Fibroblast of the conjunctiva (primary cell): ENCODE data around the gene ROR2.

Experiments
- DNase-seq: peaks from one replicate; pipeline ENCODE4 v3.0.0-alpha.2; 2010; ENCODE audit warnings: low read depth

ROR2 gene

DNA sequence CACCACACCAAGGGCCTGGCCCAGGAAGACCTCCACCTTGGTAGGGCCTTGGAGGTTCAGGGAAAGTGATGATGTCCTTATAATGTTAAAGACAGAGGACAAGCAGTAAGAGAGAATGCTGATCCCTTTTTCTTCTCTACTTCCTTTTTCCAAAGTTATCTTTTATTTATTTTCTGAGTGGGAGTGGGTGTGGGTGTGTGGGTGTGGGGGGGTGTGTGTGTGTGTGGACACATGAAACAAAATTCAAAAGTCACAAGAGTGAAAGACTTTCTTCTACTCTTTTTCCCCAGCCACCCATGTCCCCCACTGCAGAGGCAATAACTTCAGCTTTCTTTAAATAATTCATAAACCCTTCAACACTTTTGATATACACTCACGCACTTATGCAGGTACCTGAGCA is 70.8 kb downstream of the ROR2 start:
- no peak for DNase-seq

DNA sequence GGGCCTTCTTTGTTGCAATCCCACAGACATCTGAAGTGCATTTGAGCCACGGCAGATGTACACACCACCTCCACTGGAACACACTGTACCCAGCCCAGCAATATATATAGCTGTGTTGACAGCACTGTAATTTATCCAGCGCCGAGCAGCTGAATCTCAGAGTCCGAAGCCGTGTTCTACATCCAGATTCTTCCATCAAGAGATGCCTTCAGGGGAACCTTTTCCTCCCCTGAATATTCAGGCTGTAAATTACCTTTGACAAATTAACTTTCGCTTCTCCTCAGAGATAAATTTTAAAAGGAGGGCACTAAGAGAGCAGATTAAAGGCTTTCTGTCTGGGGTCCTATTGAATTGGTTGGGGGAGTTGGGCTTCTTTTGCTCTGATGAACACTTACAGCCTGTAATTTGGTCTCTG is 76.4 kb downstream of the ROR2 start:
- DNase-seq, result no peak

DNA sequence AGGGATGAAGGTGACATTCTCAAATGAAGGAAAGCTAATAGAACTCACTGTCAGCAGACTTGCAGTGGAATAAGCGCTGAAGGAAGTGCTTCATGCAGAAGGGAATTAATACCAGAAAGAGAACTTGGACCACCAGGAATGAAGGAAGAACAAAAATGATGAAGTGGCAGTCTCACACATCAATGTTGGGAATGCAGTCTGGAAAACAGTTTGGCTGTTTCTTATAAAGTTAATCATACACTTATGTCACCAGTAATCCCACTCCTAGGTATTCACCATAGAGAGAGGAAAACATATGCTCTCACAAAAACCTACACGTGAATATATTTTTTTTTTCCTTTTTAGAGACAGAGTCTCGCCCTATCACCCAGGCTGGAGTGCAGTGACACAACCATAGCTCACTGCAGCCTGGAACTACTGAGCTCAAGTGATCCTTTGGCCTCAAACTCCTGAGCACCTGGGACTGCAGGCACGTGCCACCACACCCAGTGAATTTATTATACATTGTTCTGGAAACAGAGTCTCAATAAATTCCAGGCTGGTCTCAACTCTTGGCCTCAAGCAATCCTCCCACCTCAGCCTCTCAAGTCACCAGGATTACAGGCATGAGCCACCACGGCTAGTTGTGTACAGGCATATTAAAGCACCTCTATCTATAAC is 81.2 kb downstream of the ROR2 start:
- DNase-seq, result no peak

DNA sequence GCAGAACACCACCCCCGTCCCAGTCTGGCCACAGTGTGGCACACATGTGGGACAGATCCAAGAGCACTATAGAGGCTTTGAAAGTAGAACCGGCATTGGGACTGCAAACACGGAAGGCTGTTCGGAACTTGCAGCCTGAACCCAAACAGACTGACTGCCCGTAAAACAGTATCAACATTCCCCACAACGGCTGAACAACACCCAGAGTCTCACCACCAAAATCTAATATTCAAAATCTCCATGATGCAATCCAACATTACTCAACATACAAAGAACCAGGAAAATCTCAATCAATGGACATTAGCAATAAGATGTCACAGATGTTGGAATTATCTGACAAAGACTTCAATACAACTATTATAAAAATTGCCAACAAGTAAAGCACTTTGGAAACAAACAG is 82.3 kb downstream of the ROR2 start:
- no peak for DNase-seq

DNA sequence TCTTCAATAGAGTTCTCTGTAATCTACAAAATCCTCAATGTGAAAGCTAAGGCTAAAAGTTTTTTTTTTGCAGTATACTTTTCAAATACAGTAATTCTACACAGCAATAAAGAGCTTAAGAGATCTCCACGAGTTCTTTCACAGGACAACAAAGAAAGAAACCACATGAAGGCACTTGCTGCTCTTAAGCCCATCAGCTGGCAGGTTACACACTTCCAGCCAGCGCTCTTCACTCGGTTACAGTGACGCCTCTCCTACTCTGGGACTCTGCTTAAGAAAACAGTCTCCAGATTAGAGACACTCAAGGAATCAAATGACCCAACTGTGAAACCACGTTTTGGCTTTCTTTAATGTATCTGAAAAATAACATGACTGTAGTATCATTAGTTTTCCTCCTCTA is 85.0 kb downstream of the ROR2 start:
- DNase-seq, result no peak

DNA sequence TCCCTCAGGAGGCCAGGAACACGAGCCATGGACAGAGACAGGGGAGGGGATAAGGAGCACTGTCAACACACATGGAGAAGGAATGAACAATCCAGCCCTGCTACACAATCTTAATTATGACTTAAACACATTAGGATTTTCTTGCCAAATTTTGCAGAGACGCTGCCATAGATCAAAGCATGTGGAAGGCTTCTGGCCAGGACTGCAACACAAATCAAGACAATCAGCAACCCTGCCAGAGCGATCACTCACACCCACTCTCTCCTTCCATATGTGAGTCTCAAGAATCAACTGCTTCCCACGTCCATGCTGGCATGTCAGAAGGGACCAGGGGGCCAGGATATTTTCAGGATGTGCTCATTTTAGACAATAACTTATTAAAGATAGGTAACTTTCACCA is 85.6 kb downstream of the ROR2 start:
- no peak for DNase-seq

DNA sequence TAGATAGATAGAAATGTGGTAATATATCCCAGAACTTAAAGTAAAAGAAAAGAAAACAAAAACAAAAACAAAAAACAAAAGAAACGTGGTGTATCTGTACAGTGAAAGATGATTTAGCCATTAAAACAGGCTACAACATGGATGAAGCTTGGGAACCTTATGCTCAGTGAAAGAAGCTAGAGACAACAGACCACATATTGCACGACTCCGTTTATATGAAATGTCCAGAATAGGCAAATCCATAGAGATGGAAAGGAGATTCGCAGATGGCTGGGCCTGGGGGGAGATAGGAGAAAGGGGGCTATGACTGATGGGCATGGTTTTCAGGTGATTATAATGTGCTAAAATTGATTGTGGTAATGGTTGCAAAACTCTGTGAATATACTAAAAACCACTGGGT is 86.6 kb downstream of the ROR2 start:
- DNase-seq, result no peak

DNA sequence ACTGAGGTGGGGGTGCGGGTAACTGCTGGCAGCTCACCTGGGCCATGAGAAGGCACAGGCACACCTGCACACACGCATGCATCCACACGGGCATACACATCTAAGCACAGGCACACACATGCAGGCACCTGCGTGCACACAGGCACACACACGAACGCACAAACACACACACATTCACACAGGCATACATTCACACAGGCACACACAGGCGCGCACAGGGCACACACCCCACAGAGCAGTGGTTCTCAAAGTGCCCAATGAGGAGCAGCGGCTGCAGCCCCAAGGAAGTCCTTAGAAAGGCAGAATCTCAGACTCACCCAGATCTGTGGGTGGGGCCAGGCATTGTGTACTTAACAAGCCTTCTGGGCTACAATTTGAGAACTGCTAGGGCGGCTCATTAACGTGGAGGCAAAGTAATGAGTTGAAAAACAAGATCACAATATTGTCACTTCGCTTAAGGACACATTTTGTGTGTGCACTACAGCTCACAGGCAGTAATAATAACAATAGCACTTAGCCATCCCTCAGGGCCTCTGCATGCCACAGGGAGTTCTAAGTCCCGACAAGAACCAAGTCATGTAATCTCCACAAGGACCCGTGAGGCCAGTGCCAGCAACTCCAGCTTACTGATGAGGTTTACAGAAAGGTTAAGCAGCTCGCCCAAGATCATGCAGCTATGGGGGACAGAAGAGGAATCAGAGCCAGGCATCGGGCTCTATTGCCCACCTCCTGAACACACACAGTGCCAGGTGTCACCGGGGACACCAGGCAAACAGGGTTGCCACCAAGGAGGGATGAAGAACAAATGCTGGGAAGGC is 91.6 kb downstream of the ROR2 start:
- no peak for DNase-seq

DNA sequence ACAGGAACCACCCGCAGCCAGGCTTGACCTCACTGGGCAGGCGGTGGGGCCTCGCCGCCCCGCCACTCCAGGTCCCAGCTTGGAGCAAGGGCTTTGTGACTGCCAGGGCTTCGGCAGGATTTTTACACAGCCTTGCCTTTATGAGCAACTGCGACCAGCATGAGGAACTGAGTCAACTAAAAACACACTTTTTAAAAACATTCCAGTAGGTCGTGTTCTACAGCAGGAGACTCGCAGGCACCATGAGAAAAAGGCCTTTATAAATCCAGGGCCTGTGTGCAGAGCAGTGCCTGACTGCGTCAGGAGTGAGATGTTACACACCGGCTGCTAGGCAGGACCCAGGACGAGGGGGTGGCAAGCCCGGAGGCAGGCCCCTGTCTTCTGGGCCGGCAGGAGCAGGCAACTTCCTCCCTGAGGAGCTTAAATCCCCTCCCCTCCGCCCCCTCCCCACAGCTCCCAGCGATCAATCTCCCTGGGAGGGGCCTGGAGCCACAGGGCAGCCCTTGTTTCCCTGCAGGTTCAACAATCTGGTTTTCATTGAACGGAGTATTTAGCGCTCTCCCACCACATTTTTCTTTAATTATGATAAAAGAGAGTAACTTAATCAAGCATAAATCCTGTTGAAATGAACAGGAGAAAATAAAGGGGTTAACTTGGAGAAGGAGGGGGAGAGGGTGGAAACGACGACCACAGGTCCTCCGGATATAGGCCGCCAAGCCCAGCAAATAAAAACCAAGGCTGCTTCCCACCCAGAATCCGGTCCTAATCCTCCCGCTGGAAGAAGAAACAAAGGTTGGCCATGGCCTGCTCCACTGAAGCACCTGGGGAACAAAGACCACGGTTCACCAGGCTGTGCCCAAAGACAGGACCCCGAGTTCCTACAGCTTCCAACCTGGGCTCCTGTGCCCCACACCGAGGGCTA is 92.5 kb downstream of the ROR2 start:
- no peak for DNase-seq

DNA sequence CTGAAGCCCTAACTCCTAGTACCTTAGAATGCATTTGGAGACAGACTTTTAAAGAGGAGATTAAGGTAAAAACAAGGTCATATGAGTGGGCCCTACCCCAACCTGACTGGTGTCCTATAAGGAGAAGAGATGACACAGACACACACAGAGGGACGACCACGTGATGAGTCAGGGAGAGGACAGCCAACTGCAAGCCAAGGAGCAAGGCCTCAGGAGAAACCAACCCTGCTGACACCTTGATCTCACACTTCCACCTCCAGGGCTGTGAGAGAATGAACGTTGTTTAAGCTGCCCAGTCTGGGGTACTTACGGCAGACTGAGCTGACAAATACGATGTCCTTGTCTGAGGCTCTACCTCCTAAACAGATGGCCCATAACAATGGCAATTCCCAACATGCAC is 93.6 kb downstream of the ROR2 start:
- no peak for DNase-seq

DNA sequence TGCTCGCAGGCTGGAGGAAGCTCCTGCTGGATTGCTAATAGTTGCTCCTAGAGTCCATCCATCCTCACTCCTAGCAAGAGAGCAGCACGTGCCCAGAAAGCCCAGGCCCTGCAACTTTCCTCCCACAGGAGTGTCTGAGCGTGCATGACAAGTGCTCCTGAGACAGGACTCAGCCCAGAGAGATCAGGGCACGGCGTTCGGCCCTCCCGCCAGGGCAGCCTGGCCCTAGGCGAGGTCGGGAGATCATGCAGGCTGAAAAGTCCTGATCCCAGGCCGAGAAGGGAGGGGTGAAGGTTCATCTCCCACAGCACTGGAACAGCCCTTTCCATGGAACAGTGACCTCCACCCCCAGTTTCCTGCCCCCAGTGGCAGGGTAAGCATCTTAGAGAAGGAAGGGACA is 94.8 kb downstream of the ROR2 start:
- DNase-seq, result no peak

DNA sequence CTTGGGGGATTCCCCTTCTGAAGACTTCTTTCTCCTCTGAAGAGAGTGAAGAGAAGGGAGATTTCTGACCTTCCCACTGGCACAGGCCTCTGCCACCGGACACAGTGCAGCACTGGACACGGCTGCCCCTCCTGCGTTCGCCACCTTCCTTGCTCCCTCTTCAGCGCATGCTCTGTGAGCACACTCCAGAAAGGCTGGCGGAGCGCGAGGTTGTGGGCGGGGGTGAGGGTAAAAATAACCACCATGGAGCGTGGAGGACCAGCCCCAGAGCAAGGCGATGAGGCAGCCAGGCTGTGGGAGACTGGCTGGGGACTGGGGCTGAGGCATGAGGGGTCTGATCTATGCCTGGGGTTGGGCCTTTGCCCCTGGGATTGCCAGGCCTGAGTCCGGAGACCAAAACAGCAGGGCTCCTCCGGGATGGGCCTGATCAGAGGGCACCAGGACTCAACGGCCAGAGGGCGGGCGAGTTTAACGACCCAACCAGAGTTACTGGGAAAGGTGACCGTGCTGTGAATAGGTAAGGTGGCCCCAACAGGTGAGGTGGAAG is 97.2 kb downstream of the ROR2 start:
- DNase-seq, result no peak

DNA sequence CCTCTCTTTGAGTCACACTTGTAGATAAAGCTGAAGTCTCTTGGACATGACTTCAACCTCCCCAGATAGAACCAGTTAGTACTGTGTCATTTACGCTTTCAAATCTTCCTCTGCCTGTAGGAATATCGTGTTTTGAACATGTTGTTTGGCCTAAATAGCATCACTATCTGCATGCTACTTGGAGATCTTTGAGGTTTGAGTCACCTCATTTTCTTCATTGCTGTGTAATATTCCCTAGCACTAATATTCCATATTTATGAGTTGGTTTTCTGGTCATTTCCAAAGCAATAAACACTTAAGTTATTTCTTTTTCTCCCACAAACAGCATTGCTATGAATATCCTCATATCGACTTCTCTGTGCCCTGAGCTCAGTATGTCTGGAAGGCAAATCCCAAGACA is 100.3 kb downstream of the ROR2 start:
- DNase-seq, result no peak

DNA sequence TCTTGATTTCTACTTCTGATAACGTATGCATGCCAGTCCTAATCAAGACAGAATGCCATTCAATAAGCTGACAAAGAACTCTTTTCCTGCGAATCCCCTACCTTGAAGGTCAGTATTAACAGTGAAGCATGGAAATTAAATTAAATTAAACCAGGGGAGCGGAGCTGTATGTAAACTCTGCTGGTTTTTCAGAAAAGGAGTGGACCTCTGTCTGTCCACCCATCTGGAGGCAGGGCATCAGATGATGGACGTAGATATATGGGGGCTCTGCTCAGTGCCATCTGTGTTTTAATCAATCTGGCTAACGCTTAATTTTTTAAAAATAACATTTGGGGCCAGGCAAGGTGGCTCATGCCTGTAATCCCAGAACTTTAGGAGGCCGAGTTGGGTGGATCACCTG is 101.9 kb downstream of the ROR2 start:
- DNase-seq, result no peak

DNA sequence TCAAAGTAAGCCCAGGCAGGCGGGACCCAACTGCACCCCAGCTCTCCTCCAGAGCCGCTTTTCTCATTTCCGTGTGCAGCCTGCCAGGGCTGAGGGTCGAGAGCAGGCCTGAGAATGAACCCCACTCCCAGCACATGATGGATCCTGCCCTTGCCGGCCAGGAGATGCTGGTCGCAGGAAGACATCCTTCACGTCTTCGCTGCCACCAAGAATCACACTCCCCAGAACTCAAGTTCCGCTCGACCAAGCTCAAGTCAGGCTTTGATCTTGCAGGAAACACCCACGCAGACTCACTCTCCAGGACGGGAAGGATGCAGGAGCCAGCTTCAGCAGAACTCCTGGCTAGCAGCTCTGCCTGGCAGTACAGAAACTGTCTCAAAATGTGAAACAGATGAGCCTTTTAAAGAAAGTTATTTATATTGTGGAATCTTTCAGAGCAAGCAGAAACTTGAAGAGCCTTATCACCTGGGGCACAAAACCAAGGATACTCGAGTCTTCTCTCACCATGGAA is 102.4 kb downstream of the ROR2 start:
- DNase-seq, result peak; percentile 53

DNA sequence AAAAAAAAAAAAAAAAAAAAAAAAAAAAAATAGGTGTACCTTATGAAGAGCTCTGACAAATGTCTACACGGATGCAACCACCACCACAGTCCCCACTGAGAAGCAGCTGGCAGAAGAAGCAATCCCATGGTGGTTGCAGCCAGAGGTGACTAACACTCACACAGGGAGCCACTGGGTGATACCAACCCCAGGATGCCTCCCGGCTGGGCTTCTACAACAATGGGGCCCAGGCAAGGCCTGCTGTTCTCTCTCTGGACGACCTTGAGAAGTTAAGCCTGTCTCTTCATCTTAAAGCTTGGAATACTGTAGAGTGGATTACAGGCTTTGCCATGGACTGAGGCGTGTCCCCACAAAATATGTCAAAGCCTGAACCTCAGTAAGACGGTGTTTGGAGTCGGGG is 104.1 kb downstream of the ROR2 start:
- DNase-seq, result no peak

DNA sequence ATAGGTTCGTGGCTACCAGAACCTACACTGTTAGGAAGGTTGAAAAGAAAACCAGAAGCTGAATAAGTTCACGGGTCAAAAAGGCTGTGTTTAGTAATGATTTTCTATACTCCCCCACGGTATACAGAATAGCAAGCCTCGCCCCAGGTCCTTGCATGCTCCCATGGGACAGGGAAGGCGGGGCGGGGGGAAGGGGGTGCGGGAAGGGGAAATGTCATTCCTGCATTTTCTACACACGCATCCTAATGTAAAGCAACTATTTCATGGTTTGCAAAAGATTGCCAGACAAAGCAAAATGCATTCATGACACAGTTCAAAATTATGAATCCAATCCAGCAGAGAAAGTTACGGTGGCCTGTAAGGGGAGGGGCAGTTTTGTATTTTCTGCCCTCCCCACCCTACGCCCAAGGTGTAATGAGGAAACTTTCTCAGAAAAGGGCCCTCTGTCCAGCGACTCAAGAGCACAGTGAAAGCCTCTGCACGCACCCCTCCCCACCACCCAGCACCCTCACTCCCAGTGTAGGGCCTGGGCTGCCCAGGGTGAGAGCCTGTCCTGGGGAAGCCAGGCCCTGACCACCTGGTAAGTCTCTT is 105.2 kb downstream of the ROR2 start:
- DNase-seq, result no peak

DNA sequence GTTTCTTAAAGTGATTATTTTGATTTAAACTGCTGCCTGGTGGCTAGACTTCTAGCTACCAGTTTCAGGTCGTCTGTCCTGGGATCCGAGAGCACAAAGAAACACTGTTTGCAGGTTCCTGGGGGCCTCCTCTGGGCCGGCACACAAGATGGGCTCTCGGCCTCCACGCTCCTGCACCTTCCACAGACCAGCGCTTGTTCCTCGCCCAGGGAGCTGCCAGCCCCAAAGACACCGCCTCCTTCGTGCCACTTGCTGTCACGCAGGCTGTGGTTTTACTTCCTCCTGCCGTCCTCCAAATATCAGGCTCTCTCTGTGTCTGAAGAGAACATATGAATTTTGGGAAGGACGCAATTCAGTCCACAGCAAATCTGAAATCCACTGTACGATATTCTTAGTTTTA is 105.8 kb downstream of the ROR2 start:
- DNase-seq, result no peak

DNA sequence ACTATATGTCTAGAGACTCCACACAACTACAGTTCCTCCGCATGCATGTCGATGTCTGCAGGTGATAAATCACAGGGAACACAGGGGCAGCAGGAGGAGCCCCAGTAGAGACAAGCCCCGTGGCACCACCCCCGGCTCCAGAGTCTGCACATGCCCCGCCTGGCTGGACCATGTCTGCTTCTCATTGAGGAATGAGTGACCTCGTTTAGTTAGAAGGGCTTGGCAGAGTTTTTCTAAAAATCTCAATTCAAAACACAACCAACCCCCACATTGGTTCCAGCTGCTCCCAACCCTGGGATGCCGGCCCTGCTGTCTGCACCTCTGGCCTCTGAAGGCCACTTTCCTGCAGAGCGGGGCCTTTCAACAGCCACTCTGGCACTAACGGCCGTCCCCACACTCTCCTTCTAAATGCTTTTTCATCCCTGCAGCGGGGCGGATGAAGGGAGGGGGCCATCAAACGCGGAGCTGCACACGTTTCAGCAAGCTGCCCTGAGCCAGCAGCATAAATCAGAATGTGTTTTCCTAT is 106.3 kb downstream of the ROR2 start:
- no peak for DNase-seq

DNA sequence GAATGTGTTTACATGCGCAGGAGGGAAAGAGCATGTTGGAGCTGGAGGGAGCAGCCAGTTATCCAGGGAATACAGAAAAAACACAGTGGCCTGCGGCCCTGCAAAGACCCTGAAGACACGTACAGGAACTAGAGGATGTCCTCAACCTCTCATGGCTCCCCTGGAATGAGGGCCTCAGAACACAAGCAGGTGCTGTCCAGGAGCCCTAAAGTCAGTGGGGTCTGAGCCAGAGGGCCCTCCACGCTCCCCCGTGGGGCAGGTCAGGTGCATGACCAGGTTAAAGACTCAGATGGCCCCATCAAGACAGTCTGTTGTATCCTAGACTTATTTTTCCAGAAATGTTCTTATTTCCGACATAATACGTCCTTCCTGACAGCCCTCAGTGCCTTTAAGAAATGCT is 106.9 kb downstream of the ROR2 start:
- no peak for DNase-seq

DNA sequence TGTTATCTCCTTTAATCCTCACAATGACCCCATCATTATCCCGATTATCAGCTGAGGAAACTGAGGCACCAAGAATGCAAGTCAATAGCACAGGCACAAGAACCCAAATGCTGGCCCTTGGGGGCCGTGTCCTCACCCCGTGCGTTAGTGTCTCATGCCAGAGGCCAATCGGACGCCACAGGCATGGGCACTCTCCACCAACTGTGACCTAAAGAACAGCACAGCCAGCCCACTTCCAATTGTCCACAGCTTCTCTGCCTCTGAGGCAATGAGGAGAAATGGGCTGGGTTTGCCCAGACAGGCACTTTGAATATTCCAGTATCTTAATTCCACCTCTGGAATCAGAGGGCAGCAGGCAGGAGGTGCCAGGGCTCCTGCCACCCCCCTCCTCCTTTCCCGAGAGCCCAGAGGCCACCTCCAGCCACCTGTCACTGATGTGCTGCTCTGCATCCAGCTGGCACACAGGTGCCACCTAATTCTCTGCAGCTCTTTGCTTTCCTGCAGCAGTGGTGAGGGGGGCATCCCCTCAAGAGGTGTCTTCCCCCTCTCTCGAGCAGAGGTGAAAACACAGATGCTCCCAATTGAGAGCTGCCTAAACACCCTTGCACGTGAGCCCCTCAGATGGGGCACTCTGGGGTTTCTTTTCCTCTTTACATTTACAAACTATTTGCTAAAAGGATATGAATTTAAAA is 107.5 kb downstream of the ROR2 start:
- DNase-seq, result no peak
